ENCODE results near the gene ZNF667.

- TF ChIP-seq ZNF114 (CRISPR knock-in tag; IDR thresholded peaks at IDR 0.05) (no peak), CTCF (conservative IDR thresholded peaks at IDR 0.05; ENCODE audit: low read depth in 2 of 2) (no peak), EZH2 (IDR thresholded peaks at IDR 0.05; ENCODE audit: low read depth, unreplicated experiment) (no peak), POLR2AphosphoS5 (IDR thresholded peaks at IDR 0.05; ENCODE audit: low read depth) (no peak), EZH2phosphoT487 (IDR thresholded peaks at IDR 0.05; ENCODE audit: unreplicated experiment) (no peak), ETS1 (IDR thresholded peaks at IDR 0.05) (peak; percentile 37; the same call in 1 of the 2 replicates), REST (IDR thresholded peaks at IDR 0.05; ENCODE audit: unreplicated experiment) (no peak), ZNF331 (CRISPR knock-in tag; IDR thresholded peaks at IDR 0.05; ENCODE audit: low read depth) (no peak)
Measured at GRCh38 chr19:56507446-56508289, 30.5 kb upstream of the ZNF667 start, which contains the start of gene ZNF471.
